Kasumi-1 (cell line): ENCODE data around the gene CCDC201.
A peak's percentile ranks its signal among the peaks of the same experiment; 100 is the strongest.

Source experiments
- DNase-seq, 2 experiments: peaks; one replicate each; lab custom pipeline; 2025; lab: John Stamatoyannopoulos, UW

CCDC201 gene

GRCh38 chr7:45893374-45893995 lies 20.6 kb upstream of the CCDC201 start:
- DNase-seq = no peak

GRCh38 chr7:45892407-45893035 lies 19.6 kb upstream of the CCDC201 start:
- DNase-seq = no peak

GRCh38 chr7:45891462-45892402 lies 18.9 kb upstream of the CCDC201 start:
- DNase-seq = no peak

- DNase-seq = peak; percentile 30 to 73
Observed at GRCh38 chr7:45890902-45891461, 18.1 kb upstream of the CCDC201 start.

GRCh38 chr7:45890125-45890901 lies 17.4 kb upstream of the CCDC201 start:
- DNase-seq = no peak

- DNase-seq = no peak
Observed at GRCh38 chr7:45889367-45890067, 16.6 kb upstream of the CCDC201 start.

- no peak for DNase-seq
Observed at GRCh38 chr7:45888993-45889366, 16.1 kb upstream of the CCDC201 start.

GRCh38 chr7:45888185-45888992 lies 15.5 kb upstream of the CCDC201 start, which contains the start of gene IGFBP1:
TSS of gene IGFBP1 (plus strand) at chr7:45888488. CDS start at chr7:45888653, 165 bp downstream.
- DNase-seq = no peak

- no peak for DNase-seq
Observed at GRCh38 chr7:45886931-45887667, 14.2 kb upstream of the CCDC201 start.

GRCh38 chr7:45885264-45885882 lies 12.5 kb upstream of the CCDC201 start:
- no peak for DNase-seq

- DNase-seq = no peak
Observed at GRCh38 chr7:45884136-45884535, 11.3 kb upstream of the CCDC201 start.

GRCh38 chr7:45882465-45882810 lies 9.6 kb upstream of the CCDC201 start:
- no peak for DNase-seq

- no peak for DNase-seq
Observed at GRCh38 chr7:45881759-45882464, 9.0 kb upstream of the CCDC201 start.

- no peak for DNase-seq
Observed at GRCh38 chr7:45881280-45881758, 8.4 kb upstream of the CCDC201 start.

GRCh38 chr7:45880433-45880860 lies 7.6 kb upstream of the CCDC201 start:
- no peak for DNase-seq

GRCh38 chr7:45878457-45879144 lies 5.7 kb upstream of the CCDC201 start:
- DNase-seq = no peak

GRCh38 chr7:45876519-45876918 lies 3.6 kb upstream of the CCDC201 start:
- no peak for DNase-seq
